GM03348 (cell line): ENCODE results near the gene EHBP1.
"Not testable (repeated sequence)": the region's sequence is repeated elsewhere in the genome, so short reads cannot be mapped to it uniquely, and the experiment has no call there.

Experiments
- DNase-seq: peaks from one replicate; pipeline ENCODE4 v3.0.0; 2012; ENCODE audit warnings: low spot score

The EHBP1 gene

GRCh38 chr2:62705859-62706720 is 577 bp downstream of the EHBP1 start:
- DNase-seq = peak; percentile 67

- no peak for DNase-seq
These were observed 1.4 kb downstream of the EHBP1 start for GRCh38 chr2:62706721-62707521.

- no peak for DNase-seq
These were observed 3.2 kb downstream of the EHBP1 start for GRCh38 chr2:62708751-62709150.

- no peak for DNase-seq
These were observed 6.5 kb downstream of the EHBP1 start for GRCh38 chr2:62711832-62712494.

- DNase-seq = not testable (repeated sequence)
These were observed 7.7 kb downstream of the EHBP1 start for GRCh38 chr2:62713196-62713595.

- no peak for DNase-seq
These were observed 8.3 kb downstream of the EHBP1 start for GRCh38 chr2:62713837-62714236.

- no peak for DNase-seq
These were observed 11.3 kb downstream of the EHBP1 start for GRCh38 chr2:62716768-62717167.

- DNase-seq = no peak
These were observed 12.1 kb downstream of the EHBP1 start for GRCh38 chr2:62717503-62718081.

GRCh38 chr2:62718225-62718822 is 12.8 kb downstream of the EHBP1 start:
- DNase-seq = no peak

- no peak for DNase-seq
These were observed 14.2 kb downstream of the EHBP1 start for GRCh38 chr2:62719757-62720156.

- DNase-seq = no peak
These were observed 17.2 kb downstream of the EHBP1 start for GRCh38 chr2:62722679-62723078.

- no peak for DNase-seq
These were observed 17.7 kb downstream of the EHBP1 start for GRCh38 chr2:62723253-62723652.

GRCh38 chr2:62724106-62724505 is 18.6 kb downstream of the EHBP1 start:
- no peak for DNase-seq

- no peak for DNase-seq
These were observed 19.6 kb downstream of the EHBP1 start for GRCh38 chr2:62724886-62725711.

- no peak for DNase-seq
These were observed 20.2 kb downstream of the EHBP1 start for GRCh38 chr2:62725712-62726055.

GRCh38 chr2:62727259-62727867 is 21.9 kb downstream of the EHBP1 start:
- DNase-seq = no peak

GRCh38 chr2:62727876-62728566 is 22.5 kb downstream of the EHBP1 start:
- no peak for DNase-seq

GRCh38 chr2:62731275-62731674 is 25.8 kb downstream of the EHBP1 start:
- DNase-seq = no peak

- no peak for DNase-seq
These were observed 26.8 kb downstream of the EHBP1 start for GRCh38 chr2:62732262-62732777.

GRCh38 chr2:62733546-62733945 is 28.0 kb downstream of the EHBP1 start:
- DNase-seq = no peak
